ENCODE data around the gene NEK4.

DNA sequence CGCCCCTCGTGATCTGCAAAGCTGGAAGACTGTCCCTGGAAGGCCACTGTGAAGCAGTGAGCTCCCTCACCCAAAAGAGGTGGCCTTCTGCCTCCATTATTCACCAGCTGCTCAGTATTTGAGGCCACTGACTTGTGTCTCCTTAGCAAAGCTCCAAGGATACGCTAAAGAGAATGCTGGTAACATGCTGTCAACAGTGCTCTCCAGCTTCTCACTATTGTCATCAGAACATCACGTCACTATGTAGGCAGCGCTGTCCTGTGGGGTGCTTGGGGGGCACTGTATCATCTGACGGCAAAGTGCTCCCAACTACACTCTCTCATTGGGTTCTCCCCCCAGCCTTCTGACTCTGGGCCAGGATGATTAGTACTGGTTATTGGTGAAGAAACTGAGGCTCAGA lies 45.5 kb upstream of the NEK4 start:
- TF ChIP-seq, protein P1, sequence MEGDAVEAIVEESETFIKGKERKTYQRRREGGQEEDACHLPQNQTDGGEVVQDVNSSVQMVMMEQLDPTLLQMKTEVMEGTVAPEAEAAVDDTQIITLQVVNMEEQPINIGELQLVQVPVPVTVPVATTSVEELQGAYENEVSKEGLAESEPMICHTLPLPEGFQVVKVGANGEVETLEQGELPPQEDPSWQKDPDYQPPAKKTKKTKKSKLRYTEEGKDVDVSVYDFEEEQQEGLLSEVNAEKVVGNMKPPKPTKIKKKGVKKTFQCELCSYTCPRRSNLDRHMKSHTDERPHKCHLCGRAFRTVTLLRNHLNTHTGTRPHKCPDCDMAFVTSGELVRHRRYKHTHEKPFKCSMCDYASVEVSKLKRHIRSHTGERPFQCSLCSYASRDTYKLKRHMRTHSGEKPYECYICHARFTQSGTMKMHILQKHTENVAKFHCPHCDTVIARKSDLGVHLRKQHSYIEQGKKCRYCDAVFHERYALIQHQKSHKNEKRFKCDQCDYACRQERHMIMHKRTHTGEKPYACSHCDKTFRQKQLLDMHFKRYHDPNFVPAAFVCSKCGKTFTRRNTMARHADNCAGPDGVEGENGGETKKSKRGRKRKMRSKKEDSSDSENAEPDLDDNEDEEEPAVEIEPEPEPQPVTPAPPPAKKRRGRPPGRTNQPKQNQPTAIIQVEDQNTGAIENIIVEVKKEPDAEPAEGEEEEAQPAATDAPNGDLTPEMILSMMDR (IDR thresholded peaks at IDR 0.05) = no peak
- TF ChIP-seq POLR2A (IDR thresholded peaks at IDR 0.05) = no peak
